ENCODE measurements around the gene ASPA.

ASPA gene

DNA sequence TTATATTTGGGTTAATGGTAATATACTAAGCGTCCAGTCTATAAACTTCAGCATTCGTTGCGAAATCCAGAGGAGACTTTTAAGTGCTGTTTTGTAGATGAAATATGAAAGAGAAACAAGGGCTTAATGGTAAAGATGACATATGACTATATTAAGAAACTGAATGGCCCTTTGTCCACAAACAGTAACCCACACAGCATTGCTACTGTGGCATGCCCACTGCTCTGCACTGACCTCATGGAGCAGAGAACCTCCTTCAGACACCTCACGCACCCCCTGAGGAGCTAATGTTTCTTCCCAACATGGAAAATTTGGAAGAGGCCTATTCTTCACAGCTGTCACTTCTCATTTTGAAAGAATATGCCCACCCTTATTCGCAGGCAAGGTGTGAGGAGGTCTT is 26.7 kb downstream of the ASPA start:
- TF ChIP-seq, protein P1, sequence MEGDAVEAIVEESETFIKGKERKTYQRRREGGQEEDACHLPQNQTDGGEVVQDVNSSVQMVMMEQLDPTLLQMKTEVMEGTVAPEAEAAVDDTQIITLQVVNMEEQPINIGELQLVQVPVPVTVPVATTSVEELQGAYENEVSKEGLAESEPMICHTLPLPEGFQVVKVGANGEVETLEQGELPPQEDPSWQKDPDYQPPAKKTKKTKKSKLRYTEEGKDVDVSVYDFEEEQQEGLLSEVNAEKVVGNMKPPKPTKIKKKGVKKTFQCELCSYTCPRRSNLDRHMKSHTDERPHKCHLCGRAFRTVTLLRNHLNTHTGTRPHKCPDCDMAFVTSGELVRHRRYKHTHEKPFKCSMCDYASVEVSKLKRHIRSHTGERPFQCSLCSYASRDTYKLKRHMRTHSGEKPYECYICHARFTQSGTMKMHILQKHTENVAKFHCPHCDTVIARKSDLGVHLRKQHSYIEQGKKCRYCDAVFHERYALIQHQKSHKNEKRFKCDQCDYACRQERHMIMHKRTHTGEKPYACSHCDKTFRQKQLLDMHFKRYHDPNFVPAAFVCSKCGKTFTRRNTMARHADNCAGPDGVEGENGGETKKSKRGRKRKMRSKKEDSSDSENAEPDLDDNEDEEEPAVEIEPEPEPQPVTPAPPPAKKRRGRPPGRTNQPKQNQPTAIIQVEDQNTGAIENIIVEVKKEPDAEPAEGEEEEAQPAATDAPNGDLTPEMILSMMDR (IDR thresholded peaks at IDR 0.05; ENCODE audit: insufficient read depth, low read length, poor library complexity, severe bottlenecking) = no peak
- Histone ChIP-seq H3K36me3 (ENCODE audit: control insufficient read depth, insufficient read depth, low read length) (no peaks in the 10 kb centered on the region), H3K27me3 (replicated peaks; ENCODE audit: control insufficient read depth, insufficient read depth, low read length) (no peaks in the 10 kb centered on the region), H3K4me3 (replicated peaks; ENCODE audit: low read depth, low read length) (no peak overlapping the region)
- no peak for DNase-seq (ENCODE audit: extremely low read depth, insufficient read length)

DNA sequence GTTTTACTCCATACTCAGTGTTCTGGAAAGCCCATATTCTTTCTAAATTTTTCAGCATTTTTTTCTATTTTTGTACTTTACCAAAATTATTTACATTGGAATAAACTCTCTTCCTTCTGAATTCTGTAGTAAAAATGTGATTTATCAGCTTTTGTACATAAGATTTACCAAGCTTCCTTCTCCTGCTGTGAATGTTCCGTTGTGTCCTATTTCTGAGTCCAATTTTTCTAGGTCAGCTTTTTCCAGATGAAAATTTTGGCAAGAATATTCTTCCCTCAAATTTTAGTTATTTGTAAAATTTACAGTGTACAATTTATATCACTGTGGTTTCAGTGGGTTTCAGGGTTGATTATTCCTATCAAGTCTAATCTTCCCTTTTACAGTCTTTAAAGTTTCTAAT is 27.5 kb downstream of the ASPA start:
- no peak overlapping the region for H3K4me3 ChIP-seq (replicated peaks; ENCODE audit: low read depth, low read length)
- no peaks in the 10 kb centered on the region for H3K27me3 ChIP-seq (replicated peaks; ENCODE audit: control insufficient read depth, insufficient read depth, low read length)
- no peak for DNase-seq (ENCODE audit: extremely low read depth, insufficient read length)
- TF ChIP-seq, protein P1 (IDR thresholded peaks at IDR 0.05; ENCODE audit: insufficient read depth, low read length, poor library complexity, severe bottlenecking) = no peak
- H3K36me3 ChIP-seq (ENCODE audit: control insufficient read depth, insufficient read depth, low read length) = no peaks in the 10 kb centered on the region

DNA sequence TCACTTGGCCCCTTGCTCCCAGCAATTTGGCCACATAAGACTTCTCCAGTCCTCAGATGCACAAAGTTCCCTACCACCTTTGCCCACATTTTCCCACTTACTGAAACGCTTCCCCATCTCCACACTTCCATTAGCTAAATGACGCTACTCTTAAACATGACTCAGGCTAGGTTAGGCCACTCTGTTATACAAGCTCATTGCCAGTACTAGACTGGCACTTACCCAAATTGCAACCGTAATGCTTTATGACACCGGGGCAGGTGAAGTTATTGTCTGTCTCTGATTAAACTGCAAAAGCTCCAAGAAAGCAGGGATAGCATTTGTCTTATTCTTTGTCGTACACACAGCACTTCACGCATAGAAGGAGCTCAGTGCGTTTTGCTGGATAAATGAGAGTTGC is 29.2 kb downstream of the ASPA start:
- Histone ChIP-seq H3K36me3 (ENCODE audit: control insufficient read depth, insufficient read depth, low read length) (no peaks in the 10 kb centered on the region), H3K27me3 (replicated peaks; ENCODE audit: control insufficient read depth, insufficient read depth, low read length) (no peaks in the 10 kb centered on the region), H3K4me3 (replicated peaks; ENCODE audit: low read depth, low read length) (no peak overlapping the region)
- TF ChIP-seq, protein P1 (IDR thresholded peaks at IDR 0.05; ENCODE audit: insufficient read depth, low read length, poor library complexity, severe bottlenecking) = no peak
- no peak for DNase-seq (ENCODE audit: extremely low read depth, insufficient read length)

DNA sequence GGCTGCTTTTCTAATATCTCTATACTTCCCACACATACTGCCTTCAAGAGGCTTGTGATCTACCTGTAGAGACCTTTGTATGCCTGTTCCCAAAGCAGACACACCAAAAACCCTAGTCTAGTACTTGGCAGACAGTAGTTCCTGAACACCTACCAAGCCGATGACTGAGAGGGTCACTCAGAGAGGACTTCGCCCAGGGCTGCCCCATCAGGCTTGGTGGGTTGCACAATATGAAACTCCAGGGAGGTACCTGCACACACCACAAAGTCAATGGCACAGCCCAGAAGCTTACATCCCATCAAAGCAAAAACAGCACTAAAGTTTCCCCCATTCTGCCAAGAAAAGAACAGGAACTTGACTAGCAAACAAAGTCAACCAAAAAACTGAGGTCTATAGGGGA is 30.3 kb downstream of the ASPA start:
- Histone ChIP-seq H3K4me3 (replicated peaks; ENCODE audit: low read depth, low read length) (no peak overlapping the region), H3K27me3 (replicated peaks; ENCODE audit: control insufficient read depth, insufficient read depth, low read length) (no peaks in the 10 kb centered on the region), H3K36me3 (ENCODE audit: control insufficient read depth, insufficient read depth, low read length) (no peaks in the 10 kb centered on the region)
- DNase-seq (ENCODE audit: extremely low read depth, insufficient read length) = no peak
- TF ChIP-seq, protein P1 (IDR thresholded peaks at IDR 0.05; ENCODE audit: insufficient read depth, low read length, poor library complexity, severe bottlenecking) = no peak

DNA sequence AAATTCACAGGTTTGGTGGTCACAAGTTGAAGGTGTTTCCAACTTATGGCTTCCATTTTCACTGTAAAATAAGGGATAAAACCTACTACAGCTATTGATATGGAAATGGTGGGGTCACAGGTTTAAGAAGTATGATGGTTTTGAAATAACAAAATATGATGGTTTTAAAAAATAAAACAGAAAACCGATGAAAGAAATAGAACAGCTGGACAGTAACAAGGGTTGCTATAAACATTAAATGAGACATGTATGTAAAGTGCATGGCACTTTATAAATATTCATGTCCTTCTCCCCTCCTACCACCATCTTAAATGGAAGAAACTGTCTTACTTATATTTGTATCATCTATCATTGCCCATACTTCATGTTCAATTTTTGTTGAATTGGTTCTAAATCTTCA is 31.3 kb downstream of the ASPA start:
- Histone ChIP-seq H3K36me3 (ENCODE audit: control insufficient read depth, insufficient read depth, low read length) (no peaks in the 10 kb centered on the region), H3K27me3 (replicated peaks; ENCODE audit: control insufficient read depth, insufficient read depth, low read length) (no peaks in the 10 kb centered on the region), H3K4me3 (replicated peaks; ENCODE audit: low read depth, low read length) (no peak overlapping the region)
- TF ChIP-seq, protein P1 (IDR thresholded peaks at IDR 0.05; ENCODE audit: insufficient read depth, low read length, poor library complexity, severe bottlenecking) = no peak
- no peak for DNase-seq (ENCODE audit: extremely low read depth, insufficient read length)

DNA sequence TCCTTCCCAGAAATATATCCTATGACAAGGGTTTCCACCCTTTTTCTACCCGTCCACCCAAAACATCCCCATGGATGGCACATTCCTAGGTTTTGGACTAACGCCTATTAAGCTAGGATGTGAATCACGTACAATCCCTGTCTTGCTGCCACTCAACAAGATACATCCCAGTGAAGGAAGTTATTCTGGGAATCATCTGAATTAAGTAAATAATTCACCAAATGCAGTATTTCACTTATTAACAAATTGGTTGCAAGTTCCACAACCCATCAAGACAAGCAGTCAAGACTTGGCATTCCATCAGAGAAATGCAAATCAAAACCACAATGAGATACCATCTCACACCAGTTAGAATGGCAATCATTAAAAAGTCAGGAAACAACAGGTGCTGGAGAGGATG is 32.1 kb downstream of the ASPA start:
- no peak for DNase-seq (ENCODE audit: extremely low read depth, insufficient read length)
- Histone ChIP-seq H3K36me3 (ENCODE audit: control insufficient read depth, insufficient read depth, low read length) (peaks cover 1% of the 10 kb centered on the region), H3K27me3 (replicated peaks; ENCODE audit: control insufficient read depth, insufficient read depth, low read length) (no peaks in the 10 kb centered on the region), H3K4me3 (replicated peaks; ENCODE audit: low read depth, low read length) (no peak overlapping the region)
- TF ChIP-seq, protein P1 (IDR thresholded peaks at IDR 0.05; ENCODE audit: insufficient read depth, low read length, poor library complexity, severe bottlenecking) = no peak
